NT2/D1 (cell line): ENCODE data around the gene HJV.

ENCODE experiments used
- DNase-seq: peaks from one replicate; pipeline ENCODE4 v3.0.0-alpha.2; 2011; ENCODE audit warnings: low read depth, low spot score
- H3K27me3 ChIP-seq: 2 replicates; pipeline ENCODE4 v1.6.0; 2011; ENCODE audit warnings: mild to moderate bottlenecking; ENCODE audit not compliant: insufficient read length, insufficient read depth
- H3K36me3 ChIP-seq: 2 replicates; pipeline ENCODE4 v1.6.1; 2011; ENCODE audit warnings: mild to moderate bottlenecking, low read length, mixed read lengths; ENCODE audit not compliant: insufficient read depth, insufficient read length
- H3K4me1 ChIP-seq: 2 replicates; pipeline ENCODE4 v1.5.1; 2011; ENCODE audit not compliant: insufficient read depth, insufficient read length
- H3K4me3 ChIP-seq: 2 replicates; pipeline ENCODE4 v1.5.1; 2011; ENCODE audit warnings: low read depth; ENCODE audit not compliant: insufficient read length
- H3K9ac ChIP-seq: 2 replicates; pipeline ENCODE4 v1.6.0; 2011; ENCODE audit warnings: low read depth; ENCODE audit not compliant: insufficient read length
- H3K9me3 ChIP-seq: 2 replicates; pipeline ENCODE4 v1.5.1; 2011; ENCODE audit warnings: mild to moderate bottlenecking, low read length; ENCODE audit not compliant: insufficient read depth
- SUZ12 ChIP-seq: IDR thresholded peaks from 2 replicates; pipeline ENCODE4 v1.6.1; 2011; ENCODE audit not compliant: insufficient read length, insufficient read depth; ENCODE audit errors: extremely low read depth
- YY1 ChIP-seq: IDR thresholded peaks from 2 replicates; pipeline ENCODE4 v1.6.1; 2011; ENCODE audit not compliant: insufficient read length, insufficient read depth
- ZNF274 ChIP-seq: IDR thresholded peaks from 2 replicates; pipeline ENCODE4 v1.6.1; 2011; ENCODE audit warnings: mild to moderate bottlenecking, low read depth, low read length

HJV gene

DNA sequence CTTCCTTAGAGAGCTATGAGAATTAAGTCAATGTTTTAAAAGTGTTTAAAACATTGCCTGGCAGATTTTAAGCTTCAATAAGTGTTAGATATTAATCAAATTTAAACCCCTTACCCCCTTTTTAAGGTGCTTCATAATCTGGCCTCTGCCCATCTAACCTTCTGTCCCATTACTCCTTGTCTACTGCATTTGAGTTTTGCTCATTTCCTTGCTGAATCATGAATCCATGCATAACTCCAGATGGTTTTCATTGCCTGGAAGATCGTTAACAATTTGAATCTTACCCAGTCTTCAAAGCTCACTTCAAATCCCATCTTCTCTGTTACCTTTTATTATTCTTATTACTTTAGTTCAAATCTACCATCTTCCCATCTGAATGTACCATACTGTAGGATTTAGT is 4.6 kb downstream of the HJV start:
- H3K9me3 ChIP-seq: no peaks in the 10 kb centered on the region
- H3K9ac ChIP-seq: no peak overlapping the region
- H3K4me3 ChIP-seq: no peak overlapping the region
- no peaks in the 10 kb centered on the region for H3K36me3 ChIP-seq
- no peaks in the 10 kb centered on the region for H3K4me1 ChIP-seq
- DNase-seq: no peak
- no peak for TF ChIP-seq YY1
- no peak for TF ChIP-seq SUZ12
- no peak for TF ChIP-seq ZNF274
- H3K27me3 ChIP-seq: no peaks in the 10 kb centered on the region

DNA sequence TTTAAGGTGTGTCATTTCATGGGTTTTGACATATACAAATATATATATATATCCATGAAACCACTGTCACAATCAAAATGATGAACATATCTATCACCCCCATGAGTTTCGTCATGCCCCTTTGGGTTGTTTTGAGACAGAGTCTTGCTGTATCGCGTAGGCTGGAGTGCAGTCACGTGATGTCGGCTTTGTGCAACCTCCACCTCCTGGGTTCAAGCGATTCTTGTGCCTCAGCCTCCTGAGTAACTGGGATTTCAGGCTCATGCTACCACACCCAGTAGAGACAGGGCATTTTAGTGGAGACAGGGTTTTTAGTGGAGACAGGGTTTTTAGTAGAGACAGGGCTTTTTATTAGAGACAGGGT is 8.0 kb downstream of the HJV start:
- no peak for DNase-seq
- TF ChIP-seq SUZ12: no peak
- no peak for TF ChIP-seq YY1
- no peak for TF ChIP-seq ZNF274
- Histone ChIP-seq H3K4me3 (no peak overlapping the region), H3K9ac (no peak overlapping the region), H3K27me3 (no peaks in the 10 kb centered on the region), H3K36me3 (no peaks in the 10 kb centered on the region), H3K9me3 (no peaks in the 10 kb centered on the region), H3K4me1 (no peaks in the 10 kb centered on the region)

GRCh38 chr1:146012703-146013558 is 8.6 kb downstream of the HJV start:
- H3K9me3 ChIP-seq: no peaks in the 10 kb centered on the region
- TF ChIP-seq YY1 (no peak), ZNF274 (no peak), SUZ12 (no peak)
- H3K9ac ChIP-seq: no peak overlapping the region
- no peak overlapping the region for H3K4me3 ChIP-seq
- no peaks in the 10 kb centered on the region for H3K4me1 ChIP-seq
- no peaks in the 10 kb centered on the region for H3K36me3 ChIP-seq
- H3K27me3 ChIP-seq: no peaks in the 10 kb centered on the region
- DNase-seq: peak; percentile 56

GRCh38 chr1:146010126-146010738 is 11.3 kb downstream of the HJV start:
- no peak overlapping the region for H3K9ac ChIP-seq
- TF ChIP-seq YY1 (no peak), SUZ12 (no peak), ZNF274 (no peak)
- H3K4me1 ChIP-seq: no peaks in the 10 kb centered on the region
- no peaks in the 10 kb centered on the region for H3K36me3 ChIP-seq
- no peak overlapping the region for H3K4me3 ChIP-seq
- no peaks in the 10 kb centered on the region for H3K9me3 ChIP-seq
- H3K27me3 ChIP-seq: no peaks in the 10 kb centered on the region
- no peak for DNase-seq

GRCh38 chr1:146007489-146008133 is 13.9 kb downstream of the HJV start:
- H3K9me3 ChIP-seq: no peaks in the 10 kb centered on the region
- TF ChIP-seq SUZ12 (no peak), YY1 (no peak)
- H3K4me1 ChIP-seq: no peaks in the 10 kb centered on the region
- no peak overlapping the region for H3K4me3 ChIP-seq
- H3K36me3 ChIP-seq: no peaks in the 10 kb centered on the region
- no peak for DNase-seq
- no peaks in the 10 kb centered on the region for H3K27me3 ChIP-seq
- H3K9ac ChIP-seq: no peak overlapping the region

- no peaks in the 10 kb centered on the region for H3K4me1 ChIP-seq
- no peak overlapping the region for H3K4me3 ChIP-seq
- H3K9ac ChIP-seq: no peak overlapping the region
- no peak for DNase-seq
- TF ChIP-seq ZNF274: no peak
- no peak for TF ChIP-seq YY1
- no peak for TF ChIP-seq SUZ12
- H3K36me3 ChIP-seq: no peaks in the 10 kb centered on the region
- H3K9me3 ChIP-seq: no peaks in the 10 kb centered on the region
- no peaks in the 10 kb centered on the region for H3K27me3 ChIP-seq
These were observed 19.8 kb downstream of the HJV start for GRCh38 chr1:146001709-146002108.

GRCh38 chr1:145999321-146000024 is 22.1 kb downstream of the HJV start:
- TF ChIP-seq YY1: no peak
- TF ChIP-seq ZNF274: no peak
- DNase-seq: no peak
- H3K9me3 ChIP-seq: no peaks in the 10 kb centered on the region
- no peaks in the 10 kb centered on the region for H3K27me3 ChIP-seq
- no peak overlapping the region for H3K4me3 ChIP-seq
- peak overlapping the region; percentile 27 for H3K9ac ChIP-seq
- H3K36me3 ChIP-seq: peaks cover 6% of the 10 kb centered on the region
- H3K4me1 ChIP-seq: no peaks in the 10 kb centered on the region
